HepG2 (cell line): Measurements from ENCODE around the gene RNU11. TPM values are rescaled to one million over a fixed set of nuclear protein-coding genes. Genes with fewer than 3 reads are reported as not detected.

Source experiments
- ELF3 ChIP-seq: IDR thresholded peaks from 2 replicates; pipeline ENCODE4 v1.6.1; 2016; ENCODE audit warnings: missing genetic modification reagents, missing compliant biosample characterization
- EP300 ChIP-seq, 3 experiments: sonication (generic) in 1 of 3; formaldehyde crosslinking in 1 of 3; IDR thresholded peaks; 2 replicates each; pipeline versions ENCODE4 v1.5.1 to v1.6.1; 2011 to 2020; ENCODE audit warnings: low read depth in 2 of 3, low read length in 2 of 3, borderline replicate concordance in 1 of 3, improper control_type of control experiment in 1 of 3, mild to moderate bottlenecking in 1 of 3, missing genetic modification reagents in 1 of 3, moderate library complexity in 1 of 3
- FIP1L1 ChIP-seq: fragments of 200-400 bp; formaldehyde crosslinking; IDR thresholded peaks from 2 replicates; pipeline ENCODE4 v1.6.1; 2018; ENCODE audit warnings: low read depth, mild to moderate bottlenecking, low read length, moderate library complexity, borderline replicate concordance; ENCODE audit not compliant: insufficient read depth
- HNF4A ChIP-seq: sonication (generic); formaldehyde crosslinking; IDR thresholded peaks from 2 replicates; pipeline ENCODE4 v1.4.0; 2020; ENCODE audit warnings: missing genetic modification reagents
- KAT2B ChIP-seq: fragments of 150-350 bp; IDR thresholded peaks from 2 replicates; pipeline ENCODE4 v1.6.1; 2014; ENCODE audit warnings: low read depth, low read length, borderline replicate concordance
- KIAA2018 ChIP-seq: sonication (generic); formaldehyde crosslinking; IDR thresholded peaks from 2 replicates; pipeline ENCODE4 v1.5.0; 2020; ENCODE audit warnings: mild to moderate bottlenecking, missing genetic modification reagents, borderline replicate concordance
- NR2C2 ChIP-seq: sonication (generic); formaldehyde crosslinking; IDR thresholded peaks from 2 replicates; pipeline ENCODE4 v1.4.0; 2020; ENCODE audit warnings: missing genetic modification reagents, mild to moderate bottlenecking, moderate library complexity, borderline replicate concordance
- PAF1 ChIP-seq: IDR thresholded peaks from 2 replicates; pipeline ENCODE4 v1.6.1; 2016; ENCODE audit warnings: missing genetic modification reagents, missing compliant biosample characterization
- THAP7 ChIP-seq: sonication (generic); formaldehyde crosslinking; IDR thresholded peaks from 2 replicates; pipeline ENCODE4 v1.8.1; 2023; ENCODE audit warnings: mild to moderate bottlenecking, missing genetic modification reagents
- UBTF ChIP-seq: sonication (generic); formaldehyde crosslinking; IDR thresholded peaks from 2 replicates; pipeline ENCODE4 v1.4.0; 2020; ENCODE audit warnings: mild to moderate bottlenecking, missing genetic modification reagents
- YEATS4 ChIP-seq: sonication (generic); formaldehyde crosslinking; IDR thresholded peaks from 2 replicates; pipeline ENCODE4 v1.4.0; 2020; ENCODE audit warnings: missing genetic modification reagents, borderline replicate concordance
- ZKSCAN1 ChIP-seq: fragments of 150-350 bp; IDR thresholded peaks from 2 replicates; pipeline ENCODE4 v1.6.1; 2014; ENCODE audit warnings: low read length
- ZNF510 ChIP-seq: sonication (generic); formaldehyde crosslinking; IDR thresholded peaks from 2 replicates; pipeline ENCODE4 v1.4.0; 2020; ENCODE audit warnings: low read depth, mild to moderate bottlenecking, missing genetic modification reagents
- ZNF577 ChIP-seq: sonication (generic); formaldehyde crosslinking; IDR thresholded peaks from 2 replicates; pipeline ENCODE4 v1.4.0; 2020; ENCODE audit warnings: mild to moderate bottlenecking, low read depth, missing genetic modification reagents, borderline replicate concordance
- ZNF589 ChIP-seq: sonication (generic); formaldehyde crosslinking; conservative IDR thresholded peaks from 2 replicates; pipeline ENCODE4 v1.8.0; 2022; ENCODE audit warnings: mild to moderate bottlenecking, moderate library complexity, missing genetic modification reagents
- ZNF709 ChIP-seq: sonication (generic); formaldehyde crosslinking; IDR thresholded peaks from 2 replicates; pipeline ENCODE4 v1.5.0; 2020; ENCODE audit warnings: mild to moderate bottlenecking, missing genetic modification reagents
- ZNF737 ChIP-seq: sonication (generic); formaldehyde crosslinking; IDR thresholded peaks from 2 replicates; pipeline ENCODE4 v1.5.0; 2020; ENCODE audit warnings: missing genetic modification reagents, mild to moderate bottlenecking, borderline replicate concordance
- polyA plus RNA-seq, 8 experiments: library from polyadenylated mRNA; depleted of rRNA in 3 of 8; stranded (reverse) in 7 of 8; unstranded in 1 of 8; fragments of >200 nt; fragmentation: Illumina TruSeq in 4 of 8; extraction: Trizol in 4 of 8; gene quantifications; 2 replicates each; pipeline versions ENCODE4 v1.2.1 to v1.2.3, GENCODE V29; 2011 to 2016; ENCODE audit warnings: low read depth in 4 of 8, missing spikeins in 1 of 8, mixed read lengths in 1 of 8; ENCODE audit not compliant: insufficient read depth in 1 of 8
- total RNA-seq, 5 experiments: library from RNA; depleted of rRNA; stranded (reverse); fragments of >200 nt; fragmentation: Illumina TruSeq; extraction: Trizol; gene quantifications; 2 replicates each; pipeline ENCODE4 v1.2.3, GENCODE V29; 2016; ENCODE audit warnings: low read depth in 1 of 5

The RNU11 gene
- total and polyA plus RNA-seq, 2 of the 13 experiments (the other 11 are each of a cell fraction or from before 2014, with no cell fraction given): not detected

GRCh38 chr1:28668956-28669723 lies 20.7 kb downstream of the RNU11 start (continued):
- TF ChIP-seq EP300 (IDR thresholded peaks at IDR 0.05; ENCODE audit: low read depth in 2 of 2, low read length in 2 of 2) (no peak), EP300 (CRISPR knock-in tag; IDR thresholded peaks at IDR 0.05; ENCODE audit: borderline replicate concordance) (no peak), ZKSCAN1 (no peak), ZNF737 (no peak), YEATS4 (0 out of 2 replicates have a peak, but pooled peaks have one; percentile 10), UBTF (CRISPR knock-in tag) (no peak; the same call in 1 of the 2 replicates), FIP1L1 (no peak), ZNF709 (CRISPR knock-in tag) (no peak), ZNF589 (CRISPR knock-in tag) (no peak), THAP7 (CRISPR knock-in tag) (no peak), PAF1 (CRISPR knock-in tag) (no peak), ELF3 (CRISPR knock-in tag) (peak; percentile 6; the same call in 1 of the 2 replicates), ZNF510 (CRISPR knock-in tag) (no peak), KIAA2018 (CRISPR knock-in tag) (no peak), ZNF577 (CRISPR knock-in tag) (no peak), KAT2B (no peak), NR2C2 (CRISPR knock-in tag) (peak; percentile 39; the same call in 1 of the 2 replicates), HNF4A (CRISPR knock-in tag) (peak; percentile 46; the same call in 1 of the 2 replicates)
